H9 (cell line): Measurements from ENCODE around the gene IQUB. TPM values are rescaled to one million over a fixed set of nuclear protein-coding genes. Genes with fewer than 3 reads are reported as not detected.

Source experiments
- DNase-seq: peaks from one replicate; pipeline ENCODE4 v3.0.0-alpha.2; 2017
- H2AFZ ChIP-seq: one replicate; pipeline ENCODE4 v1.6.1; 2013; ENCODE audit warnings: mild to moderate bottlenecking, low read length, control low read depth, moderate library complexity
- H2AK5ac ChIP-seq: 2 replicates; pipeline ENCODE4 v1.6.1; 2013; ENCODE audit warnings: low read length, control low read depth, mixed read lengths; ENCODE audit not compliant: insufficient read length
- H2BK120ac ChIP-seq: one replicate; pipeline ENCODE4 v1.6.1; 2013; ENCODE audit warnings: low read depth, mild to moderate bottlenecking, low read length, control low read depth, inconsistent platforms; ENCODE audit not compliant: poor library complexity, severe bottlenecking
- H2BK12ac ChIP-seq: 2 replicates; pipeline ENCODE4 v1.6.1; 2013; ENCODE audit warnings: low read length, control low read depth, mixed read lengths, low read depth; ENCODE audit not compliant: insufficient read length
- H2BK15ac ChIP-seq: 2 replicates; pipeline ENCODE4 v1.6.1; 2013; ENCODE audit warnings: low read depth, low read length, control low read depth
- H2BK20ac ChIP-seq: one replicate; pipeline ENCODE4 v1.6.1; 2013; ENCODE audit warnings: low read depth, mild to moderate bottlenecking, low read length, control low read depth, inconsistent platforms; ENCODE audit not compliant: poor library complexity, severe bottlenecking
- H2BK5ac ChIP-seq: 2 replicates; pipeline ENCODE4 v1.6.1; 2013; ENCODE audit warnings: low read length, control low read depth, mixed read lengths; ENCODE audit not compliant: insufficient read length
- H3K14ac ChIP-seq: 2 replicates; pipeline ENCODE4 v1.6.1; 2013; ENCODE audit warnings: low read length, control low read depth; ENCODE audit not compliant: insufficient read depth
- H3K18ac ChIP-seq: 2 replicates; pipeline ENCODE4 v1.6.1; 2013; ENCODE audit warnings: low read depth, mild to moderate bottlenecking, mixed read lengths, low read length, control low read depth; ENCODE audit not compliant: insufficient read length
- H3K23ac ChIP-seq: 2 replicates; pipeline ENCODE4 v1.6.1; 2013; ENCODE audit warnings: low read length, control low read depth, mixed read lengths, low read depth; ENCODE audit not compliant: insufficient read length
- H3K23me2 ChIP-seq: 2 replicates; pipeline ENCODE4 v1.6.1; 2013; ENCODE audit warnings: low read depth, mild to moderate bottlenecking, mixed read lengths, low read length, control low read depth; ENCODE audit not compliant: insufficient read length, poor library complexity, severe bottlenecking
- H3K27ac ChIP-seq: 2 replicates; pipeline ENCODE4 v1.5.1; 2013; ENCODE audit warnings: low read length, control low read depth, mixed read lengths, low read depth; ENCODE audit not compliant: insufficient read length
- H3K27me3 ChIP-seq: 2 replicates; pipeline ENCODE4 v1.6.1; 2013; ENCODE audit warnings: low read length, control low read depth, inconsistent platforms; ENCODE audit not compliant: insufficient read depth
- H3K4ac ChIP-seq: 2 replicates; pipeline ENCODE4 v1.6.1; 2013; ENCODE audit warnings: low read depth, mild to moderate bottlenecking, control low read depth, inconsistent platforms, low read length, moderate library complexity
- H3K4me1 ChIP-seq: 2 replicates; pipeline ENCODE4 v1.6.1; 2013; ENCODE audit warnings: low read length, control low read depth, inconsistent platforms; ENCODE audit not compliant: insufficient read depth
- H3K4me2 ChIP-seq: 2 replicates; pipeline ENCODE4 v1.6.1; 2013; ENCODE audit warnings: low read length, control low read depth, mixed read lengths; ENCODE audit not compliant: insufficient read length, insufficient read depth
- H3K56ac ChIP-seq: 2 replicates; pipeline ENCODE4 v1.6.1; 2013; ENCODE audit warnings: low read depth, mild to moderate bottlenecking, mixed read lengths, low read length, control low read depth; ENCODE audit not compliant: insufficient read length
- H3K79me1 ChIP-seq: 2 replicates; pipeline ENCODE4 v1.6.1; 2013; ENCODE audit warnings: low read depth, mild to moderate bottlenecking, moderate library complexity, low read length, control low read depth, inconsistent platforms; ENCODE audit not compliant: insufficient read depth, poor library complexity, severe bottlenecking
- H3K79me2 ChIP-seq: 2 replicates; pipeline ENCODE4 v1.6.1; 2013; ENCODE audit warnings: low read length, control low read depth, inconsistent platforms; ENCODE audit not compliant: insufficient read depth
- H3K9ac ChIP-seq: 2 replicates; pipeline ENCODE4 v1.6.1; 2013; ENCODE audit warnings: low read length, control low read depth, mixed read lengths; ENCODE audit not compliant: insufficient read length; ENCODE audit errors: extremely low read depth
- H3K9me3 ChIP-seq: one replicate; pipeline ENCODE4 v1.6.1; 2013; ENCODE audit warnings: low read depth, low read length, inconsistent platforms; ENCODE audit not compliant: control insufficient read depth
- H3T11ph ChIP-seq: one replicate; pipeline ENCODE4 v1.6.1; 2013; ENCODE audit warnings: mild to moderate bottlenecking, low read length, control low read depth, inconsistent platforms
- H4K20me1 ChIP-seq: one replicate; pipeline ENCODE4 v1.6.1; 2013; ENCODE audit not compliant: control insufficient read depth, insufficient read length, insufficient read depth
- H4K5ac ChIP-seq: 2 replicates; pipeline ENCODE4 v1.6.1; 2013; ENCODE audit warnings: low read depth, mild to moderate bottlenecking, mixed read lengths, low read length, control low read depth; ENCODE audit not compliant: insufficient read length
- H4K8ac ChIP-seq: replicated peaks from 2 replicates; pipeline ENCODE4 v1.6.1; 2013; ENCODE audit warnings: low read length, control low read depth, mixed read lengths, low read depth; ENCODE audit not compliant: insufficient read length
- H4K91ac ChIP-seq: 2 replicates; pipeline ENCODE4 v1.6.1; 2013; ENCODE audit warnings: low read depth, mild to moderate bottlenecking, moderate library complexity, mixed read lengths, low read length, control low read depth; ENCODE audit not compliant: insufficient read length
- H3K27ac Mint-ChIP-seq, 3 experiments: 2 replicates in 2 of 3; 3 replicates in 1 of 3; pipeline ENCODE4 v1.8.0; 2020 to 2021; ENCODE audit warnings: mixed read lengths in 3 of 3, mild to moderate bottlenecking in 1 of 3, moderate library complexity in 1 of 3
- H3K27me3 Mint-ChIP-seq: 2 replicates; pipeline ENCODE4 v1.8.0; 2021; ENCODE audit warnings: low read depth, mild to moderate bottlenecking, moderate library complexity, mixed read lengths
- H3K36me3 Mint-ChIP-seq, 3 experiments: 2 replicates in 2 of 3; 3 replicates in 1 of 3; pipeline ENCODE4 v1.8.0; 2020 to 2021; ENCODE audit warnings: low read depth in 3 of 3, mixed read lengths in 3 of 3; ENCODE audit not compliant: insufficient read depth in 1 of 3
- H3K4me1 Mint-ChIP-seq, 2 experiments: 2 replicates each; pipeline ENCODE4 v1.8.0; 2020; ENCODE audit warnings: mixed read lengths in 2 of 2
- H3K4me3 Mint-ChIP-seq, 2 experiments: 2 replicates in 1 of 2; 3 replicates in 1 of 2; pipeline ENCODE4 v1.8.0; 2020 to 2021; ENCODE audit warnings: mild to moderate bottlenecking in 2 of 2, mixed read lengths in 2 of 2, moderate library complexity in 1 of 2
- H3K9me3 Mint-ChIP-seq, 2 experiments: 2 replicates in 1 of 2; 3 replicates in 1 of 2; pipeline ENCODE4 v1.8.0; 2020; ENCODE audit warnings: mild to moderate bottlenecking in 2 of 2, mixed read lengths in 2 of 2, moderate library complexity in 1 of 2
- CTCF ChIP-seq: fragments of 200-600 bp; sonication (generic); conservative IDR thresholded peaks from 3 replicates; pipeline ENCODE4 v1.8.0; 2021; ENCODE audit warnings: antibody characterized with exemption, mild to moderate bottlenecking
- WGBS: extraction: QIAGEN DNeasy Blood & Tissue Kit; methylation state at CpG from one replicate; pipeline ENCODE4 v1.1.7; 2013; ENCODE audit warnings: missing lambda C conversion rate, low lambda C conversion rate, mixed read lengths; ENCODE audit not compliant: insufficient read length; ENCODE audit errors: extremely low coverage; 5-methylcytosine and 5-hydroxymethylcytosine counted together
- total RNA-seq: library from RNA; stranded (reverse); gene quantifications from 2 replicates; pipeline ENCODE4 v1.2.1, GENCODE V29; 2021

Gene IQUB
- total RNA-seq, 1 experiment from 2014 or later: 0.28 TPM

GRCh38 chr7:123498601-123499000 is 35.8 kb downstream of the IQUB start:
- H3K18ac ChIP-seq: no peak overlapping the region
- Mint-ChIP-seq H3K9me3 (no peaks in the 10 kb centered on the region), H3K36me3 (peaks cover 2 to 4% (median 2%) of the 10 kb centered on the region in 3 experiments; a peak in 4 of 7 replicates), H3K27ac (no peak overlapping the region), H3K4me1 (peaks cover 28 to 31% of the 10 kb centered on the region in 2 experiments), H3K4me3 (no peak overlapping the region), H3K27me3 (no peaks in the 10 kb centered on the region)
- no peaks in the 10 kb centered on the region for H3K27me3 ChIP-seq
- no peak overlapping the region for H2BK15ac ChIP-seq
- H3K9me3 ChIP-seq: no peaks in the 10 kb centered on the region
- no peak overlapping the region for H3K56ac ChIP-seq
- H3K23me2 ChIP-seq: no peaks in the 10 kb centered on the region
- H3K9ac ChIP-seq: no peak overlapping the region
- no peaks in the 10 kb centered on the region for H3K4me1 ChIP-seq
- no peak overlapping the region for H2BK20ac ChIP-seq
- no peak overlapping the region for H2BK5ac ChIP-seq
- H4K5ac ChIP-seq: no peak overlapping the region
- H3K14ac ChIP-seq: no peak overlapping the region
- H2BK120ac ChIP-seq: no peak overlapping the region
- H4K8ac ChIP-seq: no peak overlapping the region
- TF ChIP-seq CTCF: no peak
- H2BK12ac ChIP-seq: no peak overlapping the region
- no peak overlapping the region for H3K23ac ChIP-seq
- no peak overlapping the region for H3K27ac ChIP-seq
- no CpG with 5 or more reads among the region's 2 CpGs for WGBS
- no peak overlapping the region for H3K4me2 ChIP-seq
- H3K79me2 ChIP-seq: no peaks in the 10 kb centered on the region
- no peak overlapping the region for H3T11ph ChIP-seq
- H3K4ac ChIP-seq: no peak overlapping the region
- H4K91ac ChIP-seq: no peak overlapping the region
- no peaks in the 10 kb centered on the region for H3K79me1 ChIP-seq
- no peaks in the 10 kb centered on the region for H4K20me1 ChIP-seq
- DNase-seq: no peak
- no peak overlapping the region for H2AK5ac ChIP-seq
- no peak overlapping the region for H2AFZ ChIP-seq
